Bronchial epithelial cell (primary cell): ENCODE measurements around the gene NAXE. TPM values are rescaled to one million over a fixed set of nuclear protein-coding genes. Genes with fewer than 3 reads are reported as not detected.
"Not testable (repeated sequence)": the region's sequence is repeated elsewhere in the genome, so short reads cannot be mapped to it uniquely, and the experiment has no call there.

ENCODE experiments used
- DNase-seq: peaks from one replicate; pipeline ENCODE4 v3.0.0-alpha.2; 2010; ENCODE audit warnings: low read depth
- FAIRE-seq: peaks from 2 replicates; lab custom pipeline; 2011; peaks lifted over from hg19 to GRCh38; lab: Jason Lieb, UNC
- H3K27me3 ChIP-seq: 2 replicates; pipeline ENCODE4 v1.5.1; 2011; ENCODE audit warnings: low read length; ENCODE audit not compliant: control insufficient read depth, insufficient read depth
- H3K36me3 ChIP-seq: 2 replicates; pipeline ENCODE4 v1.5.1; 2011; ENCODE audit warnings: low read length; ENCODE audit not compliant: control insufficient read depth, insufficient read depth
- H3K4me3 ChIP-seq: 2 replicates; pipeline ENCODE4 v1.5.1; 2011; ENCODE audit warnings: mild to moderate bottlenecking, low read depth, low read length, control low read depth
- CTCF ChIP-seq: IDR thresholded peaks from 2 replicates; pipeline ENCODE4 v1.5.1; 2011; ENCODE audit warnings: mild to moderate bottlenecking, moderate library complexity, low read length, control low read depth, inconsistent platforms; ENCODE audit not compliant: insufficient read depth, severe bottlenecking
- total RNA-seq: library from RNA; depleted of rRNA; stranded (reverse); fragments of >200 nt; gene quantifications from 2 replicates; pipeline ENCODE4 v1.2.1, GENCODE V29; 2014

Gene NAXE
- total RNA-seq, 1 donor from 2014 or later: 142 TPM

- TF ChIP-seq CTCF: peak; percentile 14
- H3K36me3 ChIP-seq: no peaks in the 10 kb centered on the region
- no peaks in the 10 kb centered on the region for H3K27me3 ChIP-seq
- FAIRE-seq: no peak
- DNase-seq: no peak
- no peak overlapping the region for H3K4me3 ChIP-seq
These were observed 6.8 kb upstream of the NAXE start for GRCh38 chr1:156584813-156585212.

GRCh38 chr1:156586323-156586722, 5.3 kb upstream of the NAXE start:
- Histone ChIP-seq H3K4me3 (no peak overlapping the region), H3K27me3 (no peaks in the 10 kb centered on the region), H3K36me3 (no peaks in the 10 kb centered on the region)
- no peak for DNase-seq
- no peak for TF ChIP-seq CTCF
- FAIRE-seq: no peak

- no peaks in the 10 kb centered on the region for H3K27me3 ChIP-seq
- FAIRE-seq (no peak), DNase-seq (peak; percentile 54)
- no peaks in the 10 kb centered on the region for H3K36me3 ChIP-seq
- no peak for TF ChIP-seq CTCF
- H3K4me3 ChIP-seq: no peak overlapping the region
These were observed 4.6 kb upstream of the NAXE start for GRCh38 chr1:156586892-156587477.

GRCh38 chr1:156587927-156588326, 3.6 kb upstream of the NAXE start:
- not testable (repeated sequence) for H3K36me3 ChIP-seq, DNase-seq, H3K4me3 ChIP-seq, H3K27me3 ChIP-seq, FAIRE-seq

- no peak for DNase-seq
- no peak for TF ChIP-seq CTCF
- Histone ChIP-seq H3K36me3 (peaks cover 6% of the 10 kb centered on the region), H3K27me3 (no peaks in the 10 kb centered on the region), H3K4me3 (no peak overlapping the region)
- FAIRE-seq: no peak
These were observed 2.0 kb upstream of the NAXE start for GRCh38 chr1:156589546-156589945.

GRCh38 chr1:156590326-156591180, 1.0 kb upstream of the NAXE start:
- TF ChIP-seq CTCF: no peak
- Histone ChIP-seq H3K4me3 (no peak overlapping the region), H3K36me3 (peaks cover 10% of the 10 kb centered on the region), H3K27me3 (no peaks in the 10 kb centered on the region)
- no peak for FAIRE-seq
- no peak for DNase-seq
